Large intestine (tissue), 3 donors: ENCODE measurements around the gene NTM. TPM values are rescaled to one million over a fixed set of nuclear protein-coding genes. Genes with fewer than 3 reads are reported as not detected.

Experiments used
- DNase-seq, 2 donors: peaks; one replicate each; pipeline versions ENCODE4 v3.0.0 to v3.0.0-alpha.2; 2013
- H3K27ac ChIP-seq: one replicate; pipeline ENCODE4 v1.5.1; 2013; ENCODE audit warnings: low read length
- H3K27me3 ChIP-seq: 2 replicates; pipeline ENCODE4 v1.6.1; 2013; ENCODE audit warnings: low read length; ENCODE audit not compliant: control insufficient read depth, insufficient read depth
- H3K36me3 ChIP-seq: 2 replicates; pipeline ENCODE4 v1.6.1; 2013; ENCODE audit warnings: low read length; ENCODE audit not compliant: control insufficient read depth, insufficient read depth
- H3K4me1 ChIP-seq: one replicate; pipeline ENCODE4 v1.6.1; 2013; ENCODE audit warnings: low read length; ENCODE audit not compliant: control insufficient read depth, insufficient read depth
- H3K4me3 ChIP-seq: one replicate; pipeline ENCODE4 v1.5.1; 2013; ENCODE audit warnings: low read length
- H3K9me3 ChIP-seq: one replicate; pipeline ENCODE4 v1.6.1; 2013; ENCODE audit warnings: mild to moderate bottlenecking, low read depth, low read length, moderate library complexity; ENCODE audit not compliant: control insufficient read depth
- WGBS: methylation state at CpG from one replicate; pipeline ENCODE4 v1.1.5; 2013; ENCODE audit warnings: low lambda C conversion rate; ENCODE audit not compliant: insufficient coverage; 5-methylcytosine and 5-hydroxymethylcytosine counted together
- polyA plus RNA-seq: library from polyadenylated mRNA; unstranded; fragments of 120-200 nt; gene quantifications from one replicate; pipeline ENCODE4 v1.2.1, GENCODE V29; 2013

Gene NTM
- polyA plus RNA-seq, 1 donor = 17.2 TPM

GRCh38 chr11:131611322-131611721 lies 240.9 kb downstream of the NTM start:
- Histone ChIP-seq H3K27ac (no peak overlapping the region), H3K27me3 (no peaks in the 10 kb centered on the region), H3K4me3 (no peak overlapping the region), H3K9me3 (no peaks in the 10 kb centered on the region), H3K36me3 (no peaks in the 10 kb centered on the region), H3K4me1 (no peaks in the 10 kb centered on the region)
- WGBS = 100% methylated on average over 1 of the region's 6 CpGs
- DNase-seq = no peak

- no peaks in the 10 kb centered on the region for H3K9me3 ChIP-seq
- DNase-seq = no peak
- no CpG with 5 or more reads among the region's 5 CpGs for whole genome bisulfite sequencing
Measured at GRCh38 chr11:131612533-131612932, 242.1 kb downstream of the NTM start.

GRCh38 chr11:131614631-131615030 lies 244.2 kb downstream of the NTM start:
- no peaks in the 10 kb centered on the region for H3K4me1 ChIP-seq
- no CpG with 5 or more reads among the region's 5 CpGs for WGBS
- DNase-seq = no peak
- no peak overlapping the region for H3K4me3 ChIP-seq
- H3K9me3 ChIP-seq = no peaks in the 10 kb centered on the region
- H3K36me3 ChIP-seq = no peaks in the 10 kb centered on the region
- no peaks in the 10 kb centered on the region for H3K27me3 ChIP-seq
- H3K27ac ChIP-seq = no peak overlapping the region

More at GRCh38 chr11:131612533-131612932, 242.1 kb downstream of the NTM start:
- Histone ChIP-seq H3K4me3 (no peak overlapping the region), H3K27me3 (no peaks in the 10 kb centered on the region), H3K27ac (no peak overlapping the region), H3K4me1 (no peaks in the 10 kb centered on the region), H3K36me3 (no peaks in the 10 kb centered on the region)

- Histone ChIP-seq H3K4me3 (no peak overlapping the region), H3K36me3 (no peaks in the 10 kb centered on the region), H3K9me3 (no peaks in the 10 kb centered on the region), H3K27ac (no peak overlapping the region), H3K4me1 (no peaks in the 10 kb centered on the region), H3K27me3 (no peaks in the 10 kb centered on the region)
- peak in 1 of 2 donors; percentile 9 for DNase-seq
- WGBS = no CpG with 5 or more reads among the region's 11 CpGs
Measured at GRCh38 chr11:131615611-131616010, 245.2 kb downstream of the NTM start.

GRCh38 chr11:131616481-131617140 lies 246.2 kb downstream of the NTM start:
- WGBS = 60% methylated on average over 1 of the region's 9 CpGs
- no peak overlapping the region for H3K27ac ChIP-seq
- DNase-seq = no peak
- no peak overlapping the region for H3K4me3 ChIP-seq
- H3K36me3 ChIP-seq = no peaks in the 10 kb centered on the region
- H3K9me3 ChIP-seq = no peaks in the 10 kb centered on the region
- no peaks in the 10 kb centered on the region for H3K27me3 ChIP-seq
- no peaks in the 10 kb centered on the region for H3K4me1 ChIP-seq

GRCh38 chr11:131618201-131618600 lies 247.8 kb downstream of the NTM start:
- no CpG with 5 or more reads among the region's 5 CpGs for WGBS

GRCh38 chr11:131622193-131622592 lies 251.8 kb downstream of the NTM start:
- no peaks in the 10 kb centered on the region for H3K9me3 ChIP-seq
- no peak overlapping the region for H3K4me3 ChIP-seq
- no peaks in the 10 kb centered on the region for H3K4me1 ChIP-seq
- WGBS = 100% methylated on average over 3 of the region's 8 CpGs
- no peak overlapping the region for H3K27ac ChIP-seq
- no peak for DNase-seq
- no peaks in the 10 kb centered on the region for H3K27me3 ChIP-seq
- no peaks in the 10 kb centered on the region for H3K36me3 ChIP-seq

More at GRCh38 chr11:131618201-131618600, 247.8 kb downstream of the NTM start:
- Histone ChIP-seq H3K4me1 (no peaks in the 10 kb centered on the region), H3K4me3 (no peak overlapping the region), H3K27me3 (no peaks in the 10 kb centered on the region), H3K27ac (no peak overlapping the region), H3K36me3 (no peaks in the 10 kb centered on the region), H3K9me3 (no peaks in the 10 kb centered on the region)
- DNase-seq = no peak

- WGBS = no CpG with 5 or more reads among the region's 4 CpGs
- no peak overlapping the region for H3K27ac ChIP-seq
- H3K27me3 ChIP-seq = no peaks in the 10 kb centered on the region
- no peaks in the 10 kb centered on the region for H3K4me1 ChIP-seq
- no peaks in the 10 kb centered on the region for H3K36me3 ChIP-seq
- DNase-seq = no peak
- no peaks in the 10 kb centered on the region for H3K9me3 ChIP-seq
- no peak overlapping the region for H3K4me3 ChIP-seq
Measured at GRCh38 chr11:131624531-131624930, 254.1 kb downstream of the NTM start.

GRCh38 chr11:131626788-131627187 lies 256.4 kb downstream of the NTM start:
- no peaks in the 10 kb centered on the region for H3K9me3 ChIP-seq
- H3K4me3 ChIP-seq = no peak overlapping the region
- WGBS = 83% methylated on average over 1 of the region's 9 CpGs
- no peaks in the 10 kb centered on the region for H3K27me3 ChIP-seq
- H3K4me1 ChIP-seq = no peaks in the 10 kb centered on the region
- no peak for DNase-seq
- H3K36me3 ChIP-seq = no peaks in the 10 kb centered on the region
- no peak overlapping the region for H3K27ac ChIP-seq

- H3K9me3 ChIP-seq = no peaks in the 10 kb centered on the region
- H3K4me3 ChIP-seq = no peak overlapping the region
- H3K27ac ChIP-seq = no peak overlapping the region
- no peaks in the 10 kb centered on the region for H3K36me3 ChIP-seq
- H3K4me1 ChIP-seq = no peaks in the 10 kb centered on the region
- no CpG with 5 or more reads among the region's 6 CpGs for WGBS
- H3K27me3 ChIP-seq = no peaks in the 10 kb centered on the region
- DNase-seq = no peak
Measured at GRCh38 chr11:131628739-131629138, 258.3 kb downstream of the NTM start.

GRCh38 chr11:131629925-131630540 lies 259.6 kb downstream of the NTM start:
- Histone ChIP-seq H3K27me3 (no peaks in the 10 kb centered on the region), H3K9me3 (no peaks in the 10 kb centered on the region), H3K27ac (no peak overlapping the region), H3K36me3 (no peaks in the 10 kb centered on the region), H3K4me1 (no peaks in the 10 kb centered on the region), H3K4me3 (no peak overlapping the region)
- WGBS = 83% methylated on average over 1 of the region's 5 CpGs
- no peak for DNase-seq
